SK-N-SH treated with all-trans-retinoic acid at 6 μM for 48 hours (cell line): Measurements from ENCODE around the gene FOSL1.

Experiments
- BACH2 ChIP-seq: fragments of 250-450 bp; sonication (Bioruptor Pico); IDR thresholded peaks from 2 replicates; pipeline ENCODE4 v1.9.0; 2021; ENCODE audit warnings: mild to moderate bottlenecking, borderline replicate concordance
- CSDC2 ChIP-seq: fragments of 250-450 bp; sonication (Bioruptor Pico); IDR thresholded peaks from 2 replicates; pipeline ENCODE4 v1.5.0; 2020; ENCODE audit warnings: mild to moderate bottlenecking, moderate library complexity
- CSRNP3 ChIP-seq: fragments of 250-450 bp; sonication (Bioruptor Pico); IDR thresholded peaks from 2 replicates; pipeline ENCODE4 v1.5.1; 2021; ENCODE audit warnings: mild to moderate bottlenecking, moderate library complexity
- GLIS3 ChIP-seq: fragments of 250-450 bp; sonication (Bioruptor Pico); IDR thresholded peaks from 2 replicates; pipeline ENCODE4 v1.5.0; 2020; ENCODE audit warnings: mild to moderate bottlenecking, moderate library complexity
- OSR1 ChIP-seq: fragments of 250-450 bp; sonication (Bioruptor Pico); IDR thresholded peaks from 2 replicates; pipeline ENCODE4 v1.8.0; 2022; ENCODE audit warnings: moderate library complexity, mild to moderate bottlenecking, inconsistent platforms
- PATZ1 ChIP-seq: fragments of 250-450 bp; sonication (Bioruptor Pico); IDR thresholded peaks from 2 replicates; pipeline ENCODE4 v1.8.0; 2020; ENCODE audit warnings: mild to moderate bottlenecking, moderate library complexity, borderline replicate concordance
- POU6F1 ChIP-seq: fragments of 250-450 bp; sonication (Bioruptor Pico); IDR thresholded peaks from 2 replicates; pipeline ENCODE4 v1.8.0; 2021; ENCODE audit warnings: low read depth, mild to moderate bottlenecking, moderate library complexity, borderline replicate concordance
- RARB ChIP-seq: fragments of 250-450 bp; sonication (Bioruptor Pico); IDR thresholded peaks from 2 replicates; pipeline ENCODE4 v1.8.0; 2021; ENCODE audit warnings: mild to moderate bottlenecking, moderate library complexity
- TOX ChIP-seq: fragments of 250-450 bp; sonication (Bioruptor Pico); IDR thresholded peaks from 2 replicates; pipeline ENCODE4 v1.8.0; 2021; ENCODE audit warnings: mild to moderate bottlenecking, moderate library complexity, borderline replicate concordance
- ZC3H10 ChIP-seq: fragments of 250-450 bp; sonication (Bioruptor Pico); IDR thresholded peaks from 2 replicates; pipeline ENCODE4 v1.5.1; 2021; ENCODE audit warnings: mild to moderate bottlenecking, moderate library complexity
- ZFP3 ChIP-seq: fragments of 250-450 bp; sonication (Bioruptor Pico); IDR thresholded peaks from 2 replicates; pipeline ENCODE4 v1.5.0; 2020; ENCODE audit warnings: mild to moderate bottlenecking, moderate library complexity
- ZFP30 ChIP-seq: fragments of 450-650 bp; formaldehyde crosslinking; IDR thresholded peaks from 2 replicates; pipeline ENCODE4 v1.5.0; 2022; ENCODE audit warnings: mild to moderate bottlenecking, moderate library complexity
- ZNF70 ChIP-seq: fragments of 450-650 bp; formaldehyde crosslinking; IDR thresholded peaks from 2 replicates; pipeline ENCODE4 v1.5.0; 2020; ENCODE audit warnings: mild to moderate bottlenecking, moderate library complexity

GRCh38 chr11:65912845-65913244 lies 12.7 kb upstream of the FOSL1 start:
- no peak for TF ChIP-seq PATZ1 (CRISPR knock-in tag)
- no peak for TF ChIP-seq TOX
- no peak for TF ChIP-seq OSR1 (CRISPR knock-in tag)
- no peak for TF ChIP-seq ZC3H10 (CRISPR knock-in tag)
- no peak for TF ChIP-seq ZFP30 (CRISPR knock-in tag)
- no peak for TF ChIP-seq GLIS3 (CRISPR knock-in tag)
- no peak for TF ChIP-seq POU6F1 (CRISPR knock-in tag)
- TF ChIP-seq RARB, result no peak
- no peak for TF ChIP-seq BACH2 (CRISPR knock-in tag)
- no peak for TF ChIP-seq CSDC2 (CRISPR knock-in tag)
- TF ChIP-seq ZFP3 (CRISPR knock-in tag), result no peak
- TF ChIP-seq CSRNP3 (CRISPR knock-in tag), result no peak
- TF ChIP-seq ZNF70, result no peak
